Peyer's patch (tissue), 4 donors: ENCODE measurements around the gene FDX2. TPM values are rescaled to one million over a fixed set of nuclear protein-coding genes. Genes with fewer than 3 reads are reported as not detected.

Experiments
- DNase-seq, 3 donors: peaks; one replicate each; pipeline ENCODE4 v3.0.0-alpha.2; 2017 to 2019
- H3K27ac ChIP-seq, 4 donors: fragments of 200-600 bp; sonication (generic); one replicate each; pipeline ENCODE4 v1.5.1; 2016 to 2019
- H3K27me3 ChIP-seq, 2 donors: fragments of 200-600 bp; sonication (generic); one replicate each; pipeline ENCODE4 v1.5.1; 2019
- H3K36me3 ChIP-seq, 3 donors: fragments of 200-600 bp; sonication (generic); one replicate each; pipeline ENCODE4 v1.5.1; 2016 to 2019
- H3K4me1 ChIP-seq, 4 donors: fragments of 200-600 bp; sonication (generic); one replicate each; pipeline ENCODE4 v1.5.1; 2016 to 2019
- H3K4me3 ChIP-seq, 4 donors: fragments of 200-600 bp; sonication (generic); 1 replicate in 3 of 4; 2 replicates in 1 of 4; pipeline ENCODE4 v1.5.1; 2016 to 2019; ENCODE audit warnings: mild to moderate bottlenecking in 1 of 4
- H3K9me3 ChIP-seq, 4 donors: fragments of 200-600 bp; sonication (generic); one replicate each; pipeline ENCODE4 v1.5.1; 2016 to 2019; ENCODE audit warnings: mild to moderate bottlenecking in 1 of 4
- POLR2A ChIP-seq, 2 donors: fragments of 450-650 bp; IDR thresholded peaks; one replicate each; pipeline ENCODE4 v1.5.1; 2017; ENCODE audit warnings: antibody characterized with exemption in 2 of 2, mild to moderate bottlenecking in 2 of 2, moderate library complexity in 2 of 2
- total RNA-seq, 4 donors: library from RNA; depleted of rRNA; stranded (reverse); fragments of >200 nt; gene quantifications; one replicate each; pipeline ENCODE4 v1.1.0, GENCODE V29; 2016
- TF ChIP-seq, protein P1 (sequence below), 6 experiments: fragments of 450-650 bp in 4 of 6; fragments of 200-600 bp in 2 of 6; sonication (generic) in 1 of 6; IDR thresholded peaks; one replicate each; pipeline ENCODE4 v1.5.1; 2017 to 2019; ENCODE audit warnings: antibody characterized with exemption in 6 of 6, mild to moderate bottlenecking in 3 of 6, moderate library complexity in 1 of 6

The FDX2 gene
- total RNA-seq, result 10 to 100 TPM in 3 of 4 donors, 1 to 10 TPM in 1; 8.3 to 22.2 (median 12.5) TPM

DNA sequence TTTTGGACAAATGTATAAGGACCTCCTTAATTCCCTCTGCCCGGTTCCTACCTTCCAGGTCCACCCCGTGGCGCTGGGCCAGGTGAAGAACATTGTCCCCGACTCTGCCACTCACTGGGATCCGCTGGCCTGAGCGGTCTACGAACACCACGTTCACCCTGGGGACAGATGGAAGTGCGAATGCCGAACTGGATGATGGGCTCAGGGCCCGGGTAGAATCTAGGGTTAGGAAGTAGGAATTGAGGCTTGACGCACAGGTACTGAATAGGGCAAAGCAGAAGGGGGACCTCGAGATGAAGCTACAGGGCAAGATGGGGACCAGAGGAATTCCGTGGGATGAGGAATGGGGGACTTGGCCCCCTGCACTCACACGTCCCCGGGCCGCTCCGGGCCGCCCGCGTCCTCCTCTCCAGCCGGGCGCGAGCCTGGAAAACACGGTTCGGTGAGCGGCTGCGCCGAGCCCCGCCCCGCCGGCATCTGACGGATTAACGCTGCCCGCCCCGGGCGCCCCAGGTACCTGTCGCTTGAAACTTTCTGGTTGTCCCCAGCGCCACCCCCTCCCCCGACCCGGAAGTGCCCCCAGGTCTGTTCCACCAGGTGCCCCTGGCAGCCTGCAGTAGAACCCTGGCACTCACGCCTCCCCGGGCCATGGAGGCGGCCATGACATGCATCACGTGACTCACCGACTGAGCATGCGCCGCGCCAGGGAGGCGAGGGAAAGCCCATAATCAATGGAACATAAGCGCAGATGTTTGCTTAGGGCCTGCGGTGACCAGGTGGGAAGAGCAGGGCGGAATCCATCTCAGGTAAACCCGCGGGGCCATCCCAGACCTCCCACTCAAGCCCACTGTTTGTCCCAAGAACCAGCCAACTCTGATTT lies at the start of gene FDX2:
TSS of gene FDX2 (minus strand) at position 681 of the 880 bp plus-strand sequence. CDS start at position 662, 19 bp downstream.
- H3K36me3 ChIP-seq, result peaks cover 0 to 37% (median 0%) of the 10 kb centered on the region in 3 donors
- TF ChIP-seq, protein P1, sequence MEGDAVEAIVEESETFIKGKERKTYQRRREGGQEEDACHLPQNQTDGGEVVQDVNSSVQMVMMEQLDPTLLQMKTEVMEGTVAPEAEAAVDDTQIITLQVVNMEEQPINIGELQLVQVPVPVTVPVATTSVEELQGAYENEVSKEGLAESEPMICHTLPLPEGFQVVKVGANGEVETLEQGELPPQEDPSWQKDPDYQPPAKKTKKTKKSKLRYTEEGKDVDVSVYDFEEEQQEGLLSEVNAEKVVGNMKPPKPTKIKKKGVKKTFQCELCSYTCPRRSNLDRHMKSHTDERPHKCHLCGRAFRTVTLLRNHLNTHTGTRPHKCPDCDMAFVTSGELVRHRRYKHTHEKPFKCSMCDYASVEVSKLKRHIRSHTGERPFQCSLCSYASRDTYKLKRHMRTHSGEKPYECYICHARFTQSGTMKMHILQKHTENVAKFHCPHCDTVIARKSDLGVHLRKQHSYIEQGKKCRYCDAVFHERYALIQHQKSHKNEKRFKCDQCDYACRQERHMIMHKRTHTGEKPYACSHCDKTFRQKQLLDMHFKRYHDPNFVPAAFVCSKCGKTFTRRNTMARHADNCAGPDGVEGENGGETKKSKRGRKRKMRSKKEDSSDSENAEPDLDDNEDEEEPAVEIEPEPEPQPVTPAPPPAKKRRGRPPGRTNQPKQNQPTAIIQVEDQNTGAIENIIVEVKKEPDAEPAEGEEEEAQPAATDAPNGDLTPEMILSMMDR (IDR thresholded peaks at IDR 0.05), result no peak
- no peak for TF ChIP-seq POLR2A (IDR thresholded peaks at IDR 0.05)
- DNase-seq, result peak; percentile 89 to 94 (median 93)

DNA sequence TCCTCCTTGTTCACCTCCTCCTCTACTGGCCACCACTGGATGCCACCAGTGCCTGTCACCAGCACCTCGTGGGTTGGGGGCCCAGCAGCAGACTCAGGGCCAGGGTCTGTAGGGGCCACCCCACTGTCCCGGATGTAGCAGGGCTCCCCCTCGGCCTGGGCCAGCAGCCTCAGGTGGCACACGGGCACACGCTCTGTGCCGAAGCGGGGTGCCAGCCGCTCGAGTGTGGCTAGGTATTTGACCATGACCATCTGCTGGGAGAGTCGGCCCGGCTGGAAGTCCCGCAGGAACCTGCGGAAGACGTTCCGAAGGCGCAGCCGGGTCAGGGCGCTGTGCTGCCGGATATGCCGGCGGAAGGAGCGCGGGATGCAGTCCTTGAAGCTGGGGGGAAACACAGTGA lies 49.7 kb upstream of the FDX2 start:
- Histone ChIP-seq H3K4me1 (no peaks in the 10 kb centered on the region), H3K9me3 (no peaks in the 10 kb centered on the region), H3K36me3 (peaks cover 0 to 98% (median 0%) of the 10 kb centered on the region in 3 donors), H3K27ac (no peak overlapping the region), H3K4me3 (no peak overlapping the region), H3K27me3 (no peaks in the 10 kb centered on the region)
- TF ChIP-seq, protein P1 (IDR thresholded peaks at IDR 0.05), result no peak
- TF ChIP-seq POLR2A (IDR thresholded peaks at IDR 0.05), result no peak
- no peak for DNase-seq

More for the DNA sequence above, at the start of gene FDX2:
- no peaks in the 10 kb centered on the region for H3K27me3 ChIP-seq
- H3K4me1 ChIP-seq, result peaks cover 4 to 18% (median 5%) of the 10 kb centered on the region in 4 donors
- no peaks in the 10 kb centered on the region for H3K9me3 ChIP-seq
- H3K4me3 ChIP-seq, result peak within 1 kb of the TSS; percentile 54 to 93 (median 82)
- peak within 1 kb of the TSS; percentile 16 to 80 (median 35) for H3K27ac ChIP-seq

DNA sequence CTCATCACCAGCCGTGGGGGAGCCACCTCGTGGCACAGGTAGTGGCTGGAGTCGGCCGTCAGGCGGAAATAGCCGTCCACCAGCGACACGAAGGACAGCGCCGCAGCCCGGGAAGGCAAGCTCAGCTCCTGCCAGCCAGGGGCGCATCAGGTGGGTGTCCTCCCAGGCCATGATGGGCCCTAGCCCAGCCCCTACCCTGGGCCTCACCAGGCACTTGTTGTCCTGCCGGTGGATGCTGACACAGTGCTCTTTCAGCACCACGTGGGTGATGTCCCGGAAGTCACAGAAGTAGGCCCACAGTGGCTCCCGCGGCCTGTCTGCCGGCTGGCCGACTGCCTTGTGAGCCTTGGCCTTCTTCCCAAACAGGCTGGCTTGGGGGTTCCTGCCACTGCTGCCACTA lies 48.8 kb upstream of the FDX2 start:
- Histone ChIP-seq H3K27ac (no peak overlapping the region), H3K36me3 (peaks cover 0 to 98% (median 0%) of the 10 kb centered on the region in 3 donors), H3K4me3 (no peak overlapping the region), H3K27me3 (no peaks in the 10 kb centered on the region), H3K4me1 (no peaks in the 10 kb centered on the region), H3K9me3 (no peaks in the 10 kb centered on the region)
- DNase-seq, result no peak
- TF ChIP-seq, protein P1 (IDR thresholded peaks at IDR 0.05), result no peak
- TF ChIP-seq POLR2A (IDR thresholded peaks at IDR 0.05), result no peak

DNA sequence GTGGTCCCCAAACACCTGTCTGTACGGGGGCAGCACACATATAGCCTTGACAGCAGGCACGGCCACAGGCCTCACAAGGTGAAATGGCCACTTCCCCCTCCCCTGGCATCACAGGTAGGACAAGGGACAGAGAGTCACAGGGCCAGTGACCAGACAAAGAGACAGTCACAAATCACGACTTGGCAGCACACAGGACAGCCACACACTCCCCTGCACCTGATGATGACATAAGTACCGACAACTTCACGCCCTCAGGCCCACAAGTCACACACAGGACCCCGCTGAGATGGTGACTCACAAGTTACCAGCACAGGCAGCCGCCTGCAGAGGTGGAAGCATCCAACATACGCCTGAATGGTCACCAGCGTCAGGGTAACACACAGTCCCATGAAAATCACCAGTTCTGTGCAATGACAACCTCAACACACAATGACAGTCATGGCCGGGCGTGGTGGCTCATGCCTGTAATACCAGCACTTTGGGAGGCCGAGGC lies 48.0 kb upstream of the FDX2 start:
- peaks cover 0 to 98% (median 0%) of the 10 kb centered on the region in 3 donors for H3K36me3 ChIP-seq

DNA sequence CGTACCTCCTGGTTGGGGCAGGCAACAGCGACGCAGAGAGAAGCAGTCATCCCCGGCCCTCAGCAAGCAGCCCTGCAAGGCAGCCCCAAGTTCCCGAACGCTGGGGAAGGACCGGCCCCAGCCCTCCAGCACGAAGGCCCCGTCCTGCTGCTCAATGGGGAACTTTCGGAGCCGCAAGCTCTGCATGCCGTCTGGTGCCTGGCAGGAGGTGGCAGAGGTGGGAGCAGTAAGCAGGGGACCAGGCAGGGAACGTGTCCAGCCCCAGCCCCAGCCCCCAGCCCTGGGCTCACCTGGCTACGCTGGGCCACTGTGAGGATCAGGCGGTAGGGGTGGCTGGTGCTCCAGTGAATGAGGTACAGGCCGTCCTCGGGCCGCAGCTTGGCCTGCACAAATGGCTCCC lies 46.4 kb upstream of the FDX2 start:
- Histone ChIP-seq H3K36me3 (peaks cover 0 to 95% (median 0%) of the 10 kb centered on the region in 3 donors), H3K4me1 (no peaks in the 10 kb centered on the region), H3K4me3 (no peak overlapping the region), H3K27me3 (no peaks in the 10 kb centered on the region), H3K9me3 (no peaks in the 10 kb centered on the region), H3K27ac (no peak overlapping the region)
- no peak for TF ChIP-seq POLR2A (IDR thresholded peaks at IDR 0.05)
- TF ChIP-seq, protein P1 (IDR thresholded peaks at IDR 0.05), result no peak
- DNase-seq, result no peak

More for the DNA sequence above, 48.0 kb upstream of the FDX2 start:
- H3K4me3 ChIP-seq, result no peak overlapping the region
- TF ChIP-seq, protein P1 (IDR thresholded peaks at IDR 0.05), result no peak
- no peak for TF ChIP-seq POLR2A (IDR thresholded peaks at IDR 0.05)
- H3K9me3 ChIP-seq, result no peaks in the 10 kb centered on the region
- H3K4me1 ChIP-seq, result no peaks in the 10 kb centered on the region
- H3K27me3 ChIP-seq, result no peaks in the 10 kb centered on the region
- DNase-seq, result no peak
- no peak overlapping the region for H3K27ac ChIP-seq
